ENCODE results near the gene GAL3ST1. TPM values are rescaled to one million over a fixed set of nuclear protein-coding genes. Genes with fewer than 3 reads are reported as not detected.
"Not testable (repeated sequence)": the region's sequence is repeated elsewhere in the genome, so short reads cannot be mapped to it uniquely, and the experiment has no call there.

Gene GAL3ST1
- total RNA-seq, 1 experiment from 2014 or later: 8.9 TPM

DNA sequence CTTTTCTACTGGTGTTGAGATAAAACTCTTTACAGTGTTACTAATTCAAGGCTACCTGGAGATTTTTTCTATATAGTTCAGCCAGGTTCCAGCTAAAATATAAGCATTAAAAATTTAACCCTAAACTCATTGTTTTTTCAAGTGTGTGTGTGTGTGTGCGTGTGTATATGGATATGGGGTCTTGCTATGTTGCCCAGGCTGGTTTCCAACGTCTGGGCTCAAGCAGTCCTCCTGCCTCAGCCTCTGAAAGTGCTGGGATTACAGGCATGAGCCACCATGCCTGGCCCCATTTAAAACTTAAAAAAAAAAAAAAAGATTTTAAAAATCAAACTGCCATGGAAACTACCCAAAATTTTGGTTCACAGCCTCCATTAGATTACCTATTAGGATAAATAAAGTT is 21.7 kb upstream of the GAL3ST1 start:
- no peaks in the 10 kb centered on the region for H3K36me3 Mint-ChIP-seq (ENCODE audit: insufficient read depth, unreplicated experiment)
- Histone ChIP-seq H3K4me3 (ENCODE audit: low read depth, low read length) (no peak overlapping the region), H3K4me1 (no peaks in the 10 kb centered on the region), H3K9me3 (no peaks in the 10 kb centered on the region), H3K27me3 (replicated peaks; ENCODE audit: control insufficient read depth, insufficient read depth, low read length) (no peaks in the 10 kb centered on the region), H3K36me3 (ENCODE audit: control insufficient read depth, insufficient read depth, low read length) (no peaks in the 10 kb centered on the region)
- ChIA-PET CTCF (interaction anchor here (0.6 kb wide), 1 partner anchor 10 kb away, joined by 4 read pairs; no protein-coding TSS in a partner anchor), POLR2A (no interaction called here)
- H3K4me3 Mint-ChIP-seq (ENCODE audit: unreplicated experiment): no peak overlapping the region
- H3K27ac Mint-ChIP-seq (ENCODE audit: unreplicated experiment): no peak overlapping the region
- TF ChIP-seq, protein P1, sequence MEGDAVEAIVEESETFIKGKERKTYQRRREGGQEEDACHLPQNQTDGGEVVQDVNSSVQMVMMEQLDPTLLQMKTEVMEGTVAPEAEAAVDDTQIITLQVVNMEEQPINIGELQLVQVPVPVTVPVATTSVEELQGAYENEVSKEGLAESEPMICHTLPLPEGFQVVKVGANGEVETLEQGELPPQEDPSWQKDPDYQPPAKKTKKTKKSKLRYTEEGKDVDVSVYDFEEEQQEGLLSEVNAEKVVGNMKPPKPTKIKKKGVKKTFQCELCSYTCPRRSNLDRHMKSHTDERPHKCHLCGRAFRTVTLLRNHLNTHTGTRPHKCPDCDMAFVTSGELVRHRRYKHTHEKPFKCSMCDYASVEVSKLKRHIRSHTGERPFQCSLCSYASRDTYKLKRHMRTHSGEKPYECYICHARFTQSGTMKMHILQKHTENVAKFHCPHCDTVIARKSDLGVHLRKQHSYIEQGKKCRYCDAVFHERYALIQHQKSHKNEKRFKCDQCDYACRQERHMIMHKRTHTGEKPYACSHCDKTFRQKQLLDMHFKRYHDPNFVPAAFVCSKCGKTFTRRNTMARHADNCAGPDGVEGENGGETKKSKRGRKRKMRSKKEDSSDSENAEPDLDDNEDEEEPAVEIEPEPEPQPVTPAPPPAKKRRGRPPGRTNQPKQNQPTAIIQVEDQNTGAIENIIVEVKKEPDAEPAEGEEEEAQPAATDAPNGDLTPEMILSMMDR (IDR thresholded peaks at IDR 0.05; ENCODE audit: insufficient read depth in 1 of 2, low read depth in 1 of 2, low read length in 1 of 2, severe bottlenecking in 1 of 2, unreplicated experiment in 1 of 2): no peak
- no peaks in the 10 kb centered on the region for H3K9me3 Mint-ChIP-seq (ENCODE audit: unreplicated experiment)
- intact Hi-C loops (cut with micrococcal nuclease; ENCODE audit: unreplicated experiment): no loop called here
- DNase-seq: no peak
- no peaks in the 10 kb centered on the region for H3K4me1 Mint-ChIP-seq (ENCODE audit: low read depth, unreplicated experiment)
- peaks cover 4% of the 10 kb centered on the region for H3K27me3 Mint-ChIP-seq (ENCODE audit: insufficient read depth, unreplicated experiment)
- BruUV-seq (replicated peaks): no TSS peak

DNA sequence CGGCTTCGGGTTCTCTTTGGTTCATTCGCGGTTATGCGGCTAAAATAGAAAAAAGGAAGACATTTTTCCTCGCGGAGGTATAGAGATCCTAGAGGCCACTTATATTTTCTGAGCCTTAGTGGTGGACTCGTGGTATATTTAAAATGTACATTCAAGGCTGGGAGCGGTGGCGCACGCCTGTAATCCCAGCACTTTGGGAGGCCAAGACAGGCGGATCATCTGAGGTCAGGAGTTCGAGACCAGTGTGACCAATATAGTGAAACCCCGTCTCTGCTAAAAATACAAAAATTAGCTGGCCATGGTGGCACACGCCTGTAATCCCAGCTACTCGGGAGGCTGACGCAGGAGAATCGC is 17.9 kb upstream of the GAL3ST1 start:
- not testable (repeated sequence) for H3K27me3 ChIP-seq (replicated peaks; ENCODE audit: control insufficient read depth, insufficient read depth, low read length); H3K9me3 Mint-ChIP-seq (ENCODE audit: unreplicated experiment); H3K27me3 Mint-ChIP-seq (ENCODE audit: insufficient read depth, unreplicated experiment); H3K36me3 ChIP-seq (ENCODE audit: control insufficient read depth, insufficient read depth, low read length); H3K4me1 ChIP-seq; BruUV-seq (replicated peaks); DNase-seq; H3K27ac Mint-ChIP-seq (ENCODE audit: unreplicated experiment); H3K4me1 Mint-ChIP-seq (ENCODE audit: low read depth, unreplicated experiment); H3K4me3 Mint-ChIP-seq (ENCODE audit: unreplicated experiment); H3K9me3 ChIP-seq
- peaks cover 14% of the 10 kb centered on the region for H3K36me3 Mint-ChIP-seq (ENCODE audit: insufficient read depth, unreplicated experiment)
- ChIA-PET CTCF (interaction anchor here (1.0 kb wide), 1 partner anchor 76 kb away, joined by 3 read pairs; the partner anchor contains the start of gene DUSP18), POLR2A (interaction anchor here (0.6 to 1.4 kb wide), 7 partner anchors 9 to 486 kb away, joined by 3 to 16 read pairs (median 4); partner anchors contain the start of genes MORC2, TCN2 and TUG1)
- intact Hi-C loops (cut with micrococcal nuclease; ENCODE audit: unreplicated experiment): loop anchor here (1.0 kb wide), 1 partner anchor 18 kb away; the partner anchor contains the start of gene GAL3ST1
- H3K4me3 ChIP-seq (ENCODE audit: low read depth, low read length): 0 out of 2 replicates have a peak overlapping the region, but pooled peaks have one; percentile 2

DNA sequence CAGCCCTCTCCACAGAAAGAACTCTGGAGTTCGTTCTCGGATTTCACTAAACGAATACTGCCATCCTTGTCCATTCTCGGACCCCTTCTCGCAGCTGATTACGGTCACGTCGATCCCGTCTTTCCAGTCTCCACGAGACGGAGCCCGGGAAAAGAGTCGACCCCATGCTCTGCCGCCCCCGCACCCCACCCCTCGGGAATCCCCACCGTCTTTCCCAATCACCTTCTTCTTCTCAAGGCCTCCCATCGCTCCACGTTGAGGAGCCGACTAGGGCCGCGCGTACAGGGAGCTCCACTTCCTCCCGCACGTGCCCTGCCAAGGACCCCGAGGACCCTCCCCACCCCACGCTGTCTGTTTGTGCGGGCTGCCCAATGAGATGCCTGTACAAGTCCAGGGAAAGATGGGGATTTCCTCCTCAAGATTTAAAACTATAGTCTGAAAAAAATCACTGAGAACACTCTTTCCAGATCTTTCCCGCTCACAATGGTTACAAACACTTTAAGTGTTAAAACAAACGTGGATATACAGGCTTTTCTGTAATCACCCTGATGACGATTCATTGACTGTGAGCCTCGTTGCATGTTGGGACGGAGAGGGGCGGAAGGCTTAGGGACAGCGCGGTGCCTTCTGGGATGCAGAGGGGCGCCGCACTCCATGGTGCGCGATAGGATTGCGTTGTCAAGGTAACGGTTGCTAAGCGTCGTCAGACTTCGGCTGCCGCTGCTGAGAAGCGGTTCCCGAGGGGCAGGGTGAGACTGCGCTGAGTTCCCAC is 17.3 kb upstream of the GAL3ST1 start, which contains the start of gene PES1:
Gene PES1, minus strand, starts transcription at position 323 of the 772 bp plus-strand sequence. Its CDS starts 77 bp downstream, at position 246.
- H3K4me1 Mint-ChIP-seq (ENCODE audit: low read depth, unreplicated experiment): no peaks in the 10 kb centered on the region
- Histone ChIP-seq H3K9me3 (no peaks in the 10 kb centered on the region), H3K36me3 (ENCODE audit: control insufficient read depth, insufficient read depth, low read length) (no peaks in the 10 kb centered on the region), H3K27me3 (replicated peaks; ENCODE audit: control insufficient read depth, insufficient read depth, low read length) (no peaks in the 10 kb centered on the region), H3K4me3 (ENCODE audit: low read depth, low read length) (peak within 1 kb of the TSS; percentile 77), H3K4me1 (peaks cover 8% of the 10 kb centered on the region)
- TF ChIP-seq, protein P1 (IDR thresholded peaks at IDR 0.05; ENCODE audit: insufficient read depth in 1 of 2, low read depth in 1 of 2, low read length in 1 of 2, severe bottlenecking in 1 of 2, unreplicated experiment in 1 of 2): no peak
- H3K36me3 Mint-ChIP-seq (ENCODE audit: insufficient read depth, unreplicated experiment): peaks cover 19% of the 10 kb centered on the region
- DNase-seq: peak; percentile 95 to 97
- no TSS peak for BruUV-seq (replicated peaks)
- ChIA-PET POLR2A (interaction anchor here (0.6 to 1.4 kb wide), 8 partner anchors 10 to 698 kb away, joined by 3 to 16 read pairs (median 4); partner anchors contain the start of genes MORC2, TCN2 and TUG1), CTCF (interaction anchor here (0.6 to 1.0 kb wide), 5 partner anchors 10 to 304 kb away, joined by 3 to 6 read pairs (median 3); partner anchors contain the start of genes DUSP18 and GAL3ST1)
- H3K9me3 Mint-ChIP-seq (ENCODE audit: unreplicated experiment): no peaks in the 10 kb centered on the region
- no peak within 1 kb of the TSS for H3K4me3 Mint-ChIP-seq (ENCODE audit: unreplicated experiment)
- H3K27me3 Mint-ChIP-seq (ENCODE audit: insufficient read depth, unreplicated experiment): peaks cover 4% of the 10 kb centered on the region
- intact Hi-C loops (cut with micrococcal nuclease; ENCODE audit: unreplicated experiment): loop anchor here (1.0 kb wide), 1 partner anchor 17 kb away; the partner anchor contains the start of gene GAL3ST1
- H3K27ac Mint-ChIP-seq (ENCODE audit: unreplicated experiment): no peak within 1 kb of the TSS
